GM21390 (cell line): Measurements from ENCODE around the gene PMVK.
A peak's percentile ranks its signal among the peaks of the same experiment; 100 is the strongest.

Source experiments
- ATAC-seq: cut with Tn5 transposase; IDR thresholded peaks from one replicate; pipeline ENCODE4 v1.9.1; 2021; ENCODE audit not compliant: unreplicated experiment

The PMVK gene

DNA sequence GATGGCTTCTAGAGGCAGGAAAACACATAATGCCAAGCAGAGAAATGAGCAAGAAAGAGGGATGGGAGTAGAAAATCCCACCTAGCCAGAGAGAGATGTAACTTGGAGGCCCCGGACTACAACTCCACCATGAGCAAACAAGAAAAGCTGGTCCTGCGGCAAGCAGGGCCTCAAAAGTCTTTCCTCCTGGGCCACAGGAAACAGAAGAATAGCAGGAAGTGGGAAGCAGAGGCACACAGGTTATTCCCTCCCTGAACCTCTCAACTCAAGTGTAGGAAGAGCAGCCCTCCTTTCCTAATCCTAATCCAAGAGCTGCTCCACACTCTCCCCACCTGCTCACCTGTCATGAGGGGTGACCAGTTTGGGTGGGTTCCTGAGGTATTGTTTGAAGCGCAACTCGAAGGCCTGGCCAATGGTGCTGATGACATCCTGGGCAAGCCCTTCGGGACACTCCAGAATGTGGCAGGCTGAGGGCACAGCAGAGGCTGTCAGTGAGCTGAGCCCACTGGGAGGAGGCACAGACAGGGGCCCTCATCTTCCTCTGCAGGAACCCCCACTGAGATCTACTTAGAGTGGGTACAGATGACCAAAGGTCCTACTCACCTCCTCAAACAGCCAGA lies 30.9 kb upstream of the PMVK start:
- no peak for ATAC-seq

DNA sequence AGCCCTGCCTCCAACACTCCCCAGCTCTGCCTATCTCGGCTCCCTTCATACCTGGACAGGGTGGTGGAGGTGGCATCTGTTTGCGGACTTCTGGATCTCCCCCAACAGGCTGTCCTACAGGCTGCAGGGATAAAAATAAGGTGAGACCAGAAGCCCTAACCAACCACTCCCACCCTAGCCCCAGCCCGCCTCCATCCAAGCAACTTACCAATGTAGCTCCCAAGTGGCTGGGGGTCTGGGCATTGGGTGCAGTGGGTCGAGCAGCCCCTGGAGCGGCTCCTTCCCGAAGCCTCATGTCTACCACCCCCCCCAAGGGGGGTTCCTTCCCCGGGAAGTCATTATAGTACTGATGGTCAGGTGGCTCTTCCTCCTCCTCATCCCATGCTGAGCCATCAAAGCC lies 29.6 kb upstream of the PMVK start:
- ATAC-seq: no peak

DNA sequence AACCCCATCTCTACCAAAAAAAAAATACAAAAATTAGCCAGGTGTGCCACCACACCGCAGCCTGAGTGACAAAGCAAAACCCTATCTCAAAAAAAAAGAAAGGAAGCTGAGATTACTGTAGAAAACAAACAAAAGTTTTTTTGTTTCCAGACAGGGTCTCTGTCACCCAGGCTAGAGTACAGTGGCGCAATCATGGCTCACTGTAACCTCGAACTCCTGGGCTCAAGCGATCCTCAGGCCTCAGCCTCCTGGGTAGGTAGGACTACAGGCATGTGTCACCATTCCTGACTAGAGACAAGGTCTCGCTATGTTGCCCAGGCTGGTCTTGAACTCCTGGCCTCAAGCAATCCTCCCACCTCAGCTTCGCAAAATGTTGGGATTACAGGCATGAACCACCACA lies 27.8 kb upstream of the PMVK start:
- ATAC-seq: no peak

DNA sequence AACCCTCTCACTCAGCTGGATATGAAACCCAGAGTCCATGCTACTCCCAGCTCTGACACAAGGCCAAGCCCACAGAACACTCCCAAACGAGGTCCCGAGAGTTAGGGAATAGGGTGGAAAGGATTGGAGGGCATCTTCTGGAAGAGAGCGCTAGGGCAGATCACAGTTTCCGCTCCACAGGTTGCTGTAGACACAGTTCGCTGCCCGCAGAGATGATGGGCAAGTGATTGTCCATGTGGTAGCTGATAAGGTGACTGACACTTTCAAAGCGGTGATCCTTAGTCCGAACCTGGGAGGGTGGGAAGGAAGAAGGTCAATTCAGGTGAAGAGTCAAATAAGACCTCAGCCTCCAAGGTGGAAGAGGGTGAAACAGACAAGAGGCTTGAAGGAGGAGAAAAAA lies 27.1 kb upstream of the PMVK start:
- no peak for ATAC-seq

DNA sequence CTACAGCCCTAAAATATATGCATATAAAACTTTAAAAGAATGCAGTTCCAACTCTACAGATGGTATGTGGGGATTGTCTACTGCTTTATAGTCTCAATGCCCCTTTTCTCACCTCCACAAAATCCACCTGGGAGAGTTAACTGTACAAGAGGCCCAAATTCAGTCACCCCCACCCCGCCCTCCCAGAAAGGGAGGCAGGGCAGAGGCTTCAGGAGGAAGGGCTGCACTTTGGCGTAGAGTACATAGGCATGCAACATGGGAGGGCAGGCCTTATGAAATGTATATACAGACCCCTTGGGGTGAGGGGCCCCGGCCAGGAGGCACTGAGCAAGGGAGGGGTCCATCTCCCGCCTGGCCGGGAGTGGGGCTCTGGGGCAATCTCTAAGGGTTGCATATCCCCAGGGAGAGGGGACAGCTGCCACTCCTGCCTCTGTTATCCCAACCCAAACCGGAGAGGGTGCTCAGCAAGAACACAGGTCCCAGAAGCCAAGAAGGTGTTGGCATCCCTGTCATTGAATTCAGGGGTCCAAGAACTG lies 26.3 kb upstream of the PMVK start:
- no peak for ATAC-seq

DNA sequence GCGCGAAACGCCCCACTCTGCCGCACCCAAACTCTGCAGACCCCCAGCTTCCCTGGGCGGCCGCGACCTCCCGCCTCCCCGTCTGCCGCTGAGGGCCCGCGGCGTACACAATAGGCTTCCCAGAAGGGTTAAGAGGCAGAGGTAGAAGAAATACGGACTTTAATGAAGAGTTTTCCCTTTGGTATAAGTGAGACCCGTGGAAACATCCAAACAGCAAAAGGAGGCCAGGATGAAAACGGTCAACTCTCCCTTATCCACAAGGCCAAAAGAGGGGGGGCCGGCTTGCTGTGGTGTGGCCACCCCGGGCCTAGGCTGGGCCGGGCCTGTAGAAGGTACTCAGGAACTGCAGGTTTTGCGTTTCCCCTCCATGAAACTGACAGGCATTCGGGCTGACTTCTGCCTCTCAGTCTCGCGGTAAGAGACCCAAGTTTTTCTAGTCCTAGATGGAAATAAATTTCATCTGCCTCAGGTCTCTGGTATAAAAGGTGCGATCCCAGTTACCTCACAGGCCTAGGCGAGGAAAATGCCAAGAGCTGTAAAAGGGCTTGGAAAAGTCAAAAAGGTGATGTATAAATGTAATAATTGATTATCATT lies 25.7 kb upstream of the PMVK start:
- ATAC-seq: no peak

DNA sequence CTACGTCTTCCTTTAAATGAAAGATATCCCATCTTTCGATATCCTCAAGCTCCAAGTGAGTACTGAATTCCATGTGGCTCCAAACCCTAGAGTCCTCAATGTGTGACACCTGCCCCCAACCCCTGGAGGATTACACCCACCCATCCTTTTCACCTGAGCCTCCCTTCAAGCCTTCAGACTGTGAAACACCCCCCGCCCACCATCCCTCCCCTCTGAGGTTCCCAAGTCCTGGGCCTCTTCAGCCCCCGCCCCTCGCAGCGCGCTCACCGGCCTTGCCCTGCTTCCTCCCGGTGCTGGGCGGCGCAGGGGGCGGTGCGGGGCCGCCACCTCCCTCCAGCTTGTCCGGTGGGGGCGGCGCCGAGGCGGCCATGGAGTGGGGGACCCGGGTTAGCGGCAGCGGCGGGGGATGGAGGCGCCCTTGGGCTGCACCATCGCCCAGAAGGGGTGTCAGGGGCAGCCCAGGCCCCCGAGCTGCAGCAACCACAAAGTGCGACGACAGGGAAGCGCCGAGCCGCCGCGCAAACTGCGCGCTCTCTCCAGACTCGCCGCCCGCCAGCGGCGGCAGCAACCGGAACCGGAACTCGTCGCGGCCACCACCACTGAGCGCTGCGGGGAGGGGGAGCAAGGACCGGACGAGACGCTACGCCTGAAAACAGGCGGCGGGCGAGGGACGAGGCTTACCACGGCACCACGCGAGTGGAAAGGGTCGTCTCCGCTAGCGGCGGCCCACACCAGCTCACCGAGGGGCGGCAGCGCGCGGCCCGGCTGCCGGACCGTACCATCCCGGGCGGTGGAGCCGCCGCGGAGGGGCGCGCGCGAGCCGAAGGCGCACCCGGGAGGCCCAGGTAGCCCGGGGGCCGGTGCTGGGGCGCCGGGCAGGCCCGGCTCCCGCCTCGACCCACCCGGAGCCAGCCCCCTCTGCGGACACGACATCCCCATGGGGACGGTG lies 25.0 kb upstream of the PMVK start, which contains the start of gene PYGO2:
PYGO2 (minus strand) TSS at position 576 of the 949 bp plus-strand sequence; CDS start at position 370, 206 bp downstream.
- peak; percentile 68 for ATAC-seq

DNA sequence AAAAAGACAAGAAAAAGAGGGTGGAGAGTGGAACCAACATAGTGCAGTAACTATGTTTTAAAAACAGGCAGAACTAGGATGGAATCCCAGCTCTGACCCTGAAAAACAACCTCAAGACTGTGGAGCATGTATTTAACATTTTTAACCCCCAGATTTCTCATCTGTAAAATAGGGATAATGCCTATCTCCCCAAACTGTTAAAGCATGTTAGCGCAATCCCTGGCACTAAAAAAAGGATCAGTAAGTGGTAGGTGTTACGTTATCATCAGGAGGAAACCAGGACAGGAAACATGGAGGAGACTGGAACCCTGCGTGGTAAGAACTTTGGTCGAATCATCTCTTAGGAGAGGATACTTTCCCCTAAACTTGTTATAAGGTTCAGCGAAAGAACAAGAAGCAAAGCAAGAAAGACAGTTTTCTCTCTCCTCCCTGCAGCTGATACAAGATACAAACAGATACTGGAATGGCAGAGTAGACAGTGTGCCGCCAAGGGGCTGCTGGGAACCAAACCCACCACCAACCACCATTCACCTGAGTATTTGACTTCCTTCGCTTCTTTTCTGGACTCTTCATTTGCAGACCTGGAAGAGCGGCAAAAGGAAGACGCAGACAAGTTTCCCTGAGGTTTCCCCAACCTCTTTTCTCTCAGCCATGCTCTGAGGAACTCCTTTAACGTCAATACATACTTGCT lies 24.1 kb upstream of the PMVK start:
- no peak for ATAC-seq

DNA sequence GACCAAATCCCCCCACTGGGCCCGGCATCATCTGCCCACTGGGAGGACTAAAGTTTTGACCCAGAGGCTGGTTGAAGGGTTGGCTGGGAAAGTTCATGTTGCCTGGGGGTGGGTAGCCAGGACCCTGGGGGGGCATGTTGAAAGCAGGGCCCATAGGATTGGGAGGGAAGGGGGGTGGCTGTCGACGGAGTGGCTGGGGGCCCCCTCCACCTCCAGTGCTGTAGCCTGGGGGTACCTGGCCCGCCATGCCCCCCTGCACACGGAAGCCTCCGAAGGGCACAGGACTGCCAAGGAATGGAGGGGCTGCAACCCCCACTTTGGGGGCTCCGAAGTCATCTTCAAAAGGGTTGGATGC lies 22.9 kb upstream of the PMVK start:
- ATAC-seq: no peak

DNA sequence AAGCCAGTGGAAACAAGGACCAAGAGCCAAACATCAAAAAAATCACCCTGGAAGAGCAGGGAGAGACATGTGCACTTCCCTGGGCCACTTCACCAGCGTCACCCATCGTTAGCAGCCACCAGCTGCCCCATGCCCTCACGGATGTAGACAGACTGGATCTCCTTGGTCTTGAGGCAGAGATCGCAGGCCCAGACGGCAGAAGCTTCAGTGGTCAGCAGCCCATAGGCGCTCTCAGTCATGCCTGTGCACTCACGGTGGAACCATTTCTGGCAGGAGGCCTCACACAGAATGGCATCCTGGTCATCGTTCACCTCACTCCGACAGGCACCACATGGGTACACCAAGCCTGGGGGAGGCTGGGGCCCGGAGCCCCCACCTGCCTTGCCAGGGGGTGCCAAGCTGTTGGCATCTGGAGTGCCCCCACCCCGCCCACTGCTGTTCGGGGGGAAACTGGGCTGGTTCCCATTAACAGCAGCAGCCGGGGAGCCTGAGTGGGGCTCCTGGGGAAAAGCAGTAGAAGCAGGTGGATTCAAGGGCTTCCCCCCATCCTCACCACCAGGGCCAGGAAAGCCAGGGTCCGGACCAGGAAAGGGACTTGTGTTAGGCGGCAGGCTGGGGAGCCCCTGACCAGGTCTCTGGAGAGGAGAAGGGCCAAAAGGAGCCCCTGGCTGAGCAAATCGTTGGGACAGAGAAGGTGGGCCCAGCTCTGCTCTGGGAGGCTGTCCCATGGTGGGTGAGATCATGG lies 22.3 kb upstream of the PMVK start:
- ATAC-seq: no peak

DNA sequence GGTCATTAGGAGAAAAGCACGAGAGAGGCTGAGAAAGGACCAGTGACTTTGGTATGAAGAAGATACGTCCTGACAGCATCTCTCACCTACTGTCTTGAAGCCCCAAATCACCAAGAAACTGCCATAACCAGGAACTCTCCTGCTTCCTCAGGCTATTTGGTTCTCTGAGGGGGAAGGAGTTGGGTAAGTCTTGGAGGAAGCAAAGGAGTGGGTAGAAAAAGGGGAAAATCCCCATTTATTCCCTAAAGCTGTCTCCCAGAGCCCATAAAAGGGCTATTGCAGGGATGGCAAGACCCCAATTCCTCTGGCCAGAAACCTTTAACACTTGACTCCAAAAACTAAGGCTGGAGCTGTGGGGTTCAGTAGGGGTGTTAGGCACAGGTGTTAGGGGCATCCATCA lies 21.5 kb upstream of the PMVK start:
- ATAC-seq: no peak

DNA sequence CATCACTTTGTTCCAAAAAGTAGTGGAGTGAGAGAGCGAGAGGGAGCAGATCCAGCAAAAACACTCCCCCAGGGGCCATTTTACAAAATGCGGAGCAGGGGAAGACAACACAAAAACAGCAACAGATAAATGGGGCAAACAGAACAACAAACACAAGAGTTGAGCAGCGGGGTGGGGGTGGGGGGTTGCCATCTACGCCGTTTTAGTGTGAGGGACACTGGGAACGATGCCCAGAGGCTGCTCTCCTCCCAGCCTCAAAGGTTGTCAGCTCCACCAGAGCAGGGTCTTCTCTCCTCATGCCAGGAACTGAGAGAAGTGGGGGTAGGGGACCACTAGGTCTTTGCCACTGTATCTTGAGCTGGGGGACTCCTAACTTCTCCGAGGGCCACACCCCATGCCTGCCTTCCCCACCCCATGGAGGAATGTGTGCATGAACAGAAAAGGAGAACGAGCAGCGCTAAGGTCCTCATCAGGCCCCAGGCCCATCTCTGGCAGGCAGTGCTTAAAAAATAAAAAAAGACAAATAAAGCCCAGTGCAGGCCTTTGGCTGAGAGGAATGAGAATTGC lies 20.7 kb upstream of the PMVK start:
- no peak for ATAC-seq

DNA sequence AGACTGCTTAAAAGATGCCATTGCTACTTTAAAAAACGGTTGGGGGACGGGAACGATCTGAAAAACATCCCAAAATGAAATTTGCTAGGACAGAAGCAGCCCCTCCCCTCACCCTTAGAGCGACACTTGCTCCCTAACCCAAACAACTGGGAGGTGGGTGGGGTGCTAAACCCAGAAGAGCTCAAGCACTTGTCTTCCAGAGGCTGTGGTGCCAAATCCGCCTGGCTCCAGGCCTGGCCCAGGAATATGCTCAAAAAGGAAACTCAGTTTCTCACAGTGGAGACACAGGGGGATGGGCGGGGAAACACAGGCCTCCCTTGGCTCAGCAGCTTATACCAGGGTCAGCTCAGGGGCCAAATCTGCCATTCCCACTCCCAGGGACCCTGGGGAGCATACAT lies 20.0 kb upstream of the PMVK start:
- ATAC-seq: no peak

DNA sequence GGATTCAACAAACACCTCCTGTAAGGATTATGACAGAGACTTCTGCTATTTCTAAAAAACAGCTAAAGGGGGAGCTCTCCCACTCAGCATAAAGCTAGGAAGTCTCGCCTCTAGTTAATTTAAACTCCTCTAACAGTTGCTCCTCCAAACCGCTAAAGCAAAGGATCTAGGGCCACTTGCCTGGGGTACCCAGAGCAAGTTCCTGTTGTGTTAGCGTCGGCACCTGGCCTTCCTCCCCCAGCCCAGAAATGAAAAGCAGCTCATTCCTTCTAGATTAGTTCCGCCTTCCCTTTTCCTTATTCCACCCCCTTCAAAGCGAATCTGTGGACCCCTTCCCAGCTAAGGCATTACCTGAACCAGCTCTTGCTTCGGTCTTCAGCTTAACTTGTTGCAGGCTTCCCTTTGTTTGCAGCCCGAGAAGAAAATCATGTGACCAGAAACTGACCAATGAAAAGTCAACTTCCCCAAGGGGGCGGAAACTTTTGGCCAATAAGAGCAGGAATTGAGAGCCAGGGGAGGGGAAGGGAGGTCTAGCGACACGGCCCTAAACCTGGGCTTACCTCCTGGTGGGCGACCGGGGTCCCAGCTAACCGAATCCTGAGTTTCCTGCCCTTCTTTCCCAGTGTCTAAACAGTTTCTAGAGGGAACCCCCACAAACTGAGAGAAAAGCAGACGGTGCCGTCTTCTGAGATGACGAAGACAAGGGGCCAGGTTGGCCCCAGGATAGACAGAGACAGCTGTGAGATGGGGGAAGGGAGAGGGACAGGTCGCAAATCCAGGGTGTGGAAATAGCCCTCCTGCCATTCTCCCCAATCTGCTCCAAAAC lies 19.4 kb upstream of the PMVK start, which contains the start of gene PBXIP1:
PBXIP1 (minus strand) TSS at position 382 of the 826 bp plus-strand sequence. CDS start 2,378 bp downstream, outside the sequence.
- ATAC-seq: peak; percentile 56

DNA sequence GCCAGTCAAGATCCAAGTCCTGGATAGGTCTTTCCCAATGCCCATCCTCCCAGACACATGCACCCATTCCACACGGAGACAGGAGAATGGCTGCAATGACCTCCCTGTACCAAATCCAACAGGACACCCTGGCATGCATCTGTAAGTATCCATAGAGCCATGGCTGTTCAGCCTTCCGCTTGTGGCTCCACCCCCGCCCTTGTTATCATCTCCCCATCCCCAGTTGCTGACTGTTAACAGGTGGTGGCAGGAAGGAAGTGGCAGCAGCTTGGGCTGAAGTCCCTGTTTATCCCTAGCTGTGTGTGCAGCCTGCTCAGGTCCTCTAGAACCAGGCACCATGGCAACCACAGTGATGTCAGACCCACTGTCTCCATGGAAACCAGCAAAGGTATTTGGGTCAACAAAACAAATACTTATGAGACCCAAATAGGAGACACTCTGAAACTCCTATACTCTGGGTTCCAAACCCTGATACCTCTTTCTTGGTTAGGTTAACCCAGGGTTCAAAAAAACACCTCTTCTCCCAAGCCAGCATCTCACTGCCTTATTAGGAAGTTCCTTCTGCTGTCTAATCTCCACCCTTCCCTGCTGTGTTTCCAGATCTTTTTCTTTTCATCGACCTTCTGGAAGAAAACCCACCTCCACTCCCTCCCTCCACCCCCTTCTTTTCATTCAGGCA lies 18.7 kb upstream of the PMVK start:
- ATAC-seq: peak; percentile 53

DNA sequence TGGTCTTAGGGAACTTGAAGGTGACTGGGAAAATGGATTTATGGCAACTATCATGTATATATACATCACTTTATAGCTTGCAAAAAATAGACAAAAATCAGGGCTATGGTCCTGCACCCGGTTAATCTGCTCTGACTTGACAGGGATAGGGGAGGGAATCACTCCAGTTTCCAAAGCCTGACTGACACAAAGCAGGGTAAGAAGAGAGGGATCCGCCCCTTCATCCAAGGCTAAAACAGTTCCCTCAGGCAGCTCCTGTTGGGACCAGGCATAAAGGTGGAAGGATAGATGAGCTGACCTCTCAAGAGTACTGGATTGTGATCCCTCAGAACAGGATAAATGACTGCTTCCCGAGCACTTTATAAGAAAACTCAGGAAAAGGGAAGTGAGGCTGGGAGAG lies 18.0 kb upstream of the PMVK start:
- no peak for ATAC-seq

DNA sequence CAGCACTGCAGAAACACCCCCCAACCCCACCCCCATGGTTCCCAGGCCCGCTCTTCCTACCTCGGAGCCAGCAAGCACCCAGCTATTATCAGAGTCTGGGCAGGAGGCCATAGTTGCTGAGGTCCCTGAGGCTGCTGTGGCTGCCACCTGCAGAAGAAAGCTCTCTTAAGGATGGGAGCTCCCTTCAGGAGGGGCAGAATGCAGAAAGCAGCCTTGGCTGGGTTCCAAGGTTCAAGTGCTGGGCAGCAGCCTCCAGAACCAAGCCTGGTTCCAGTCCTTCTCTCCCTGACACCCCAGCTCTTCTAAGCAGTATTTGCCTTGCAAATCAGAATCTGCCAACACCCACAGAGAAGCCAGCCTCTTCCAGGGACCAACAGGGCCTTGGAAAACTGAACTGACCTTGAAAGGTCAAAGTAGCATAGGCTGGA lies 17.1 kb upstream of the PMVK start:
- ATAC-seq: no peak

DNA sequence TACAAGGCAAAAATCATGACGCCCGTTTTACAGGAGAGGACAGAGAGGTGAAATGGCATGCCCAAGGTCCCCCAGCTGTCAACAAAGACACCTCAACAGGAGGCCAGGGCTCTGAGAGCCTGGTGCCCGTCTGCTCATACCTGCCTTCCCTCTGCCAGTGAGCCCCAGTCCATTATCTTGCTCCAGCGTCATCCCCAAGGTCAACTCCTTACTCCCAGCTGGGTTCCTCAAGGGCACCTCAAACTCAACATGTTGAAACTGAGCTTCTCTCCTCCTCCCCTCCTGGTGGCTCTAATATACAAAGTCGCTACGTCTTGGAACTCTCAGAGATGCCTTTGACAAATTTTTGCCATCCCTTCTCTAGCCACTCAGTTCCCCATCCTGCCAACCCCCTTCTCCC lies 16.1 kb upstream of the PMVK start:
- ATAC-seq: no peak
